SHP77 treated with DMSO at 0.1 percent for 48 hours (cell line): Measurements from ENCODE around the gene LSAMP.

Experiments used
- DNase-seq: peaks from one replicate; lab custom pipeline; 2025; lab: John Stamatoyannopoulos, UW

Gene LSAMP

DNA sequence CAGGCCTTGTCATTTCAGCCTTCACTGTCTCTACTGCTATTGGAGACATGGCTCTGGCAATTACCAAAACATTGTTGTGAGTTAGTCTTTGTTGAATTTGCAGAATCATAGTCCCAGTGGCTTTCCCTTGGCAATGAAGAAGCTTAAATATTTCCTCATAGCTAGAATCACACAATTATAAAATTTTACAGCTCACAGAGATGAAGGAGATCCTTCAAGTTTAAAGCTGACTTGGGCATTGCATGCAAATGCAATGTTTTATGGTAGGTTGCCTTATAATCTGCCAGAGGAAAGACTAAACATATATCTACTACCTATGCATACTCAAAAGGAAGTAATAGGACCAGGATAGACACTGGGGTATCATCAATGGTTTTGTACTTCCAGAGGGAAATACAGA is 90.9 kb downstream of the LSAMP start:
- DNase-seq, result no peak

GRCh38 chr3:116350119-116350733 is 95.1 kb downstream of the LSAMP start:
- DNase-seq, result no peak

DNA sequence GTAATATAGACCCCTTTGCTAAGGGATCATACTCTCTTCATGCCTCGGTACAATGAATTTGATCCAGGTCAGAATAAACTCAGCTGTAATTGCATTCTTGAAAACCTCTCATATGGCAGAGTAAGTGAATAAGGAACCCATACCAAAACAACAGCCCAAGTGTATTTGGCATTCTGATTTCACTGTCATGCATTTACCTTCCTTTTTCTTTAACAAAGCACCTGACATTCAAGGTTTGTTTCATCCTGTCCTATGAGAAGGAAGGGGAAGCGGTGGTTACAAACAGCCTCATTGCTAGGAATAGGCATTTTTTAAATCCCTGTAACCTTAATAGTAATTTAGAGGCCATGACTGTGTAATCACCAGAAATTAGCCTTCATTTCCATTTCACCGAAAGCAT is 97.1 kb downstream of the LSAMP start:
- no peak for DNase-seq

DNA sequence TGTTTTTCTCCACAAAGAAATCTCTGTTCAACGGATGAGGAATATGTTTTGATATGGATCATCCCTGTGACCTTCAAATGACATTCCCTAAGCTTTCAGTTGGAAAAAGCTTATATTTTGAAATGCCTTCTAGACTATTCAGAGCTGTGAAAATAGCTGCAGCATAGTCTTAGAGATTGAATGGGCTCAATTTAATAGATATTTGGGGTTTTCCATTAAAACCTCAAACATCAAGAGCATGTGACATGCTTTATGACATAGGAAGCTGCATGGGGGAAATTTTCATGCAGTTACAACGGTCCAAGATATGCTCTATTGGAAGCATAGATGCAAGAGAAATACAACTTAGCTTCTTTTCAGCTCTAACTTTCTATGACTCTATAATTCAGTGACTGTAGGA is 102.8 kb downstream of the LSAMP start:
- DNase-seq, result no peak

DNA sequence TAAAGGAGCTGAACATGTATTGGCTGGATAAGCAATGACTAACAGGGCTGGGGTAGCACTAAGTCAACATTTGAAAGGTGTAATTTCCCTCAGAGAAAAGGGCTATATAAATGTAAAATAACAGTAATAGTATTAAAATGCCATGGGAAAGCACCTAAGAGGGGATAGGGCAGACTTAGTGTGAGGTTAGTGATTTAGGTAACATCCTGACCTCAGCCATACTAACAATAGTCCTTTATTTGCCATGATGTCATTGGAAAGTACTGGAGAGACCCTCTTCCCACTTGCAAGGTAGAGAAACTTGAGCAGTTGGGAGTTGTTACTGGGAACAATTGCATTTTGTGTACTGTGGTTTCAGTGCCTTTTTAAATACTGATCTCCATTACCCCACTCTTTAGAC is 103.4 kb downstream of the LSAMP start:
- no peak for DNase-seq

GRCh38 chr3:116341381-116341780 is 103.9 kb downstream of the LSAMP start:
- DNase-seq, result no peak

DNA sequence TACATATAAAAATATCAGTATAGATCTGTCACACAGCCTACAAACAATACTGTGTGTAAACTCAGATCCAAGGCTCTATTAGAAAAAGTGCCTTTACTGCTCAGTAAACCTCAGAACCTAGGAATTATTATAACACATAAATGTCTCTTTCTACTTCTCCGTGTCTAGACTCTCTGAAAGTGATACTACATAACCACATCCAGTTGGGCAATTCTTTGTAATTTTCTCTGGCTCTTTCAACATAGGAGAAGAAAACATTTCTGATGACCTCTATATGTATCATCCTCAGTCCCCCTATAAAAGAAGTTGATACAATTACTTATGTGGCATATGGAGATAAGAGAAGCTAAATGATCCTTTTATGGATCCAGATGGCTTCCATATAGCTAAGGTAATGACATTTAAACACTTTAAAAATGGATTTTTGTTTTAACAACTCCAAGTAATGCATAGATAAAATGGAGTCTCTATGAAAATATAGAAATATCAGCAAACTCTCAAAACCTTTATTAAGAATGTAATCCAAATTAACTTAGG is 104.5 kb downstream of the LSAMP start:
- no peak for DNase-seq

DNA sequence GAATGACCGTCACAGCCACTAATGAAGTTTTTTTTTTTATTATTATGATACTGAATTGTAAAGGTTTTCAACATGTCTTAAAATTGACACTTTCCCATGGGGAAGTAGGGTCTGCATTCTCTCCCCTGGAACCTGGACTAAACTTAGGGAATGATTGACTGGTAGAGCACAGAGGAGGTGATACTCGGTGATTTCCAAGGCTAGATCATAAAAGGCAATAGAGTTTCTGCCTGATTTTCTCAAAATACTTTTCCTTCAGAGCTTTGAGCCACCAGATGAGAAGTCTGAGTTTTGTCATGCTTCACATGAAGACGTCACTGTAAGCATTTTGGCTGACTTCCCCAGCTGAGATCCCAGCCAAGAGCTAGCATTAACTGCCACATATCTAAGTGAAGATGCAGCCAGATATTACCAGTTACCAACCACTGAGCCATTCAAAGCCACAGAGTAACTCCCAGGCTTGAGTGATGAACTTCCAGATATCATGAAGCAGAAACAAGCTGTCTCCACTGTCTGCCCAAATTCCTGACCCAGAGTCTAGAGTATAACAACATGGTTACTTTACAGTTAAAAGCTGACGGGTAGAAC is 105.8 kb downstream of the LSAMP start:
- DNase-seq, result no peak

DNA sequence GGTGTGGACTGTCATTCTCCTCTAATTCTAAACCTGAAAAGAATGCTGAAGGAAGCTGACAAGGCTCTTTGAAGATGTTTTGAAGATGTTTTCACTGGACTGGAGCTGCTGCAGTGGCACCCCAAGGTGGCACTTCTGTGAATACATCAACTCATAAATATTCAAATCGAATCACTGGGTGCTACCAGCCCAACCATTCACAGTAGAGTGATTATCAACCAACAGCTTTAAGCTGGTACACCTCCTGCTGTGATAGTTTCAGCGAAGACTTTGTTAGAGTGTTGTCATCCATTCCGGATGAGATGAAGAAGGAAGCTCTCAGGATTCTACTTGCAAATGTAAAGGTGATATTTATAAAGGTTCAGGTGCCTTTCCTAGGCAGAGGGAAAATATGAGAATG is 106.6 kb downstream of the LSAMP start:
- DNase-seq, result no peak

GRCh38 chr3:116337229-116337628 is 108.1 kb downstream of the LSAMP start:
- no peak for DNase-seq

GRCh38 chr3:116331380-116331779 is 113.9 kb downstream of the LSAMP start:
- no peak for DNase-seq

DNA sequence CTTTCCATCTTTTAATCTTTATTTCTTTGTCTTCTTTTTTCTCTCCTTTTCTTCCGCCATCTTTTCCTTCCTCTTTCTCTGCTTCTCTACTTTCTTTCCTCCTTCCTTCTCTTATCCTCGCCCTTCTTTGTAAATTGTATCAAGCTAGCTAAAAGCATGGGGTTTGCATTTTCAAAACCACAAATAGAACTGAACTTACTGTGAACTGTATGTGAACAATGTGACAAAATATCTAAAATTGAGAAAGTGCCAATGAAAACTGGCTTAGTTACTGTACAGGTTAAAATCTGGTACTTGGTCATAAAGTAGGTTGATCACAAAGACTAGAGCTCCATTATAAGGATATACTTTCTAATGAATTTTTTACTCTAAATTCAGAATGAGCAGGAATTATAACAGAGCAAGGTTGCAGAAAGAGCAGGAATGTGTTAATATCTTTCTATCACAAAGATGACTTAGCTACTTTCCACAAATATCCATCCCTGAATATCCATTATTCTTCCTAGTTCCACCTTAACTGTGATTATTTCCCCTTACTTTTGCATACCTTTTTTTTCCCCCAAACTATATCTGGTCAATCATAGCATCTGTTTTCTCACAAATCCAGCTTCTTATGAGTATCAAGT is 122.4 kb downstream of the LSAMP start:
- DNase-seq, result no peak

- no peak for DNase-seq
Measured at GRCh38 chr3:116318370-116318769, 126.9 kb downstream of the LSAMP start.

GRCh38 chr3:116316771-116317170 is 128.5 kb downstream of the LSAMP start:
- no peak for DNase-seq

GRCh38 chr3:116314476-116314875 is 130.8 kb downstream of the LSAMP start:
- no peak for DNase-seq

DNA sequence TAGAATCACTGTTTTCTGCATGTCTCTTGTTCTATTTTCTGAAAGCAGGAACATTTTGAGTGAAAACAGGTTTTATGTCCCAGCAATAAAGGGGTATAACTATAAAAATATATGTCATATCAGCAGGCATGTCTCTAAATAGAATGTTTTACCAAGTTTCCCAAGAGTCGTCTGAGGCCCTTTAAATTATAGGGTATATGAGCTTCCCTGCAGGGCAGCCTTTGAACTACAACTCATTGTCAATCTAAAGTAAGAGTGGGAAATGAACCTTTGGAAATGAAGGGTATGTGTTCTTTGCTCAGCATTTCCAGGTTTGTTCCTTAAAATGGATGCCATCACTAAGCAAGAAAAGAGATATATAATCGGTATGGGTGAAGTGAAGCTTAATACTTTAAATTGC is 138.6 kb downstream of the LSAMP start:
- no peak for DNase-seq

GRCh38 chr3:116306149-116306548 is 139.1 kb downstream of the LSAMP start:
- DNase-seq, result no peak

DNA sequence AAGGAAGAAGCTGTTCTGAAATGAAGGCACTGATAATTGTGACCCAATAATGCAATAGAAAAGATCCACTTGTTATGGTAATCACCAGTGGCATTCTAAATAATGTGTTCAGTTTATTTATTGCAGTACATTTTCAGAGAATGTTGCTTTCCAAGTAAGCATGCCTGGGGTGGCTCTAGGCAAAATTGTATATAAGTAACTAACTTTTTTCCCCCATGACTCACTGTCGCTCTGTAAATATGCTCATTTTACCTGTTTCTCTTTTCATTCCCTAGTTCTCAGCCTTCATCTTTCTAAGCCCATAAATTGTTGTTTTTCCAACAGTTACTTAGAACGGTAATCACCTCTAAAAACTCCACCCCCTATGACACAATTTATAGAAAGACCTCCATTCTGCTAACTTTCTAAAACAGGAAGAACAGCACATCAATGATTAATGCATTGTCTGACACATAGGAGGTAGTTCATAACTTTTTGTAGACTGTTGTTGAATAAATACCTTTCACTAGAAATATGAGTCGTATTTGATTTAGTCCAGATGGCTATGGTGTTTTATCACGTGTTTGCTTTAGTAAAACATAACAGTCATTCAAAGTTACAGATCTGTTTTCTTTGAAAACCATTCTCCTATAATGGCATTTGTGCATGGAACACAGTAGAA is 143.1 kb downstream of the LSAMP start:
- no peak for DNase-seq

DNA sequence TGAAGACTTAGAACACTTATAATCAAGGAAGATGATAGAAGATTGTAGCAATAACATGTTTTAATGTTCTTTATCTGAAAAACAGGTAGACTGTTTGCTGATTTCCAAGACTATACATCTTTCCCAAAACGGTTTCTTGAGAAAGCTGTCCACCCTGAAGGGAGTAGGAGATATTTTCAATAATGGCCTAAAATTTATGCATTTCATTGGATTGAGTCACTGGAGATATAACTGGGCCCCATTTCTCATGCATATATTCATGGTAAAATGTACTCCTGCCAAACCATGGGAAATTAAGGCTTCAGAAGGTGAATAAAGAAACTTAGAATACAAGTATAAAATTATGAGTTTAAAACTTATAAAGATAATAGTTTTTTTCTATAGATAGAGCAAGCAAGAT is 143.9 kb downstream of the LSAMP start:
- DNase-seq, result no peak

DNA sequence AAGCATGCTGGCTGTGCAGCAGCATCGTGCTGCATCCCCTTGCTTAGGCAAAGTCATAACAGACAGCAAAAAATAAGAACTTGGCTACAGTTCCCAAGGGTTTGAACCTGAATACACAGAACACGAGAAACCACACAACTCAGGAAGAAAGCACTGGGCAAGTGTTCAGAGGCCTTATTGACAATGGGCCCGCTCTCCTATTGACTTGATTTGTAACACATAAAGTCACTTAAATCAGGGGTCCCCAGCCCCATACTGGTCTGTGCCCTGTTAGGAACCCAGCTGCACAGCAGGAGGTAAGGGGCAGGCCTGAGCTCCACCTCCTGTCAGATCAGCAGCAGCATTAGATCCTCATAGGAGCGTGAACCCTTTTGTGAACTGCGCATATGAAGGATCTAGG is 145.1 kb downstream of the LSAMP start:
- no peak for DNase-seq

DNA sequence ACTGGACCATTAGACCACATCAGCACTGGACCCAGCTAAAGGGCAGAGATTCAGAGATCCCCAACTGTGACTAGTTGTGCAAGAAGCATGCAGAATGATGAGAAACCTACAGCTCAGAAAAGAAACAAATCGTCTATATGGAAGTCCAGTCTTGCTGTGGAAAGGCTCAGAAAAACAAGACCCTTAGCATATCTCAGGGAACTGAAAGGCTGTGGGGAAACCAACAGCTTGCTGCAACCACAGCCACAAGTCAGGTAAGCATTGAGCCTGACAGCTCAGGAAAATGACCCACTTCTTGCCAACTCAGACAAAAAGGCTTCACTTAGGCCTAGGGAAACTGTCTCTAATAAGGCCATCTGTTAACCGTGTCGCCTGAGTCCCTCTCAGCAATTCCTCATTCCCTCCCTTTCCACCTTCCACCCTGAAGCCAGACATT is 145.6 kb downstream of the LSAMP start:
- DNase-seq, result no peak

DNA sequence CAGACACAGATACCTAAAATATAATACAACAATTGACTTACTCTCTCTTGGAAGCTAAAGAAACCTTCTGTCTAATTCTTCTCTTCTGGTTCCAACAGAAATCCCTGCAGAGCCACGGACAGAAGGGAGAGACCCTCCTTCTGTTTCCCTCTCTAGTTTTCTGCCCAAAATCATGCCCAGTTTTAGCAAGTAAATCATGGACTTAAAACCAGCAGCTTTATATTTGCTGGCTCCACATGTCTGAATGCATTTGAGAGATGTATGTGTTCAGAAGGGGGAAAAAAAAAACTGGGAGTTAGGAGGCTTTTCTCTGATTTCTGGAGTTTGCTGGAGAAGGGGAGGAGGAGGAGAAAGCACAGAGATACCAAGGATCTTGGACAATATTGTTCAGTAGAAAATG is 147.1 kb downstream of the LSAMP start:
- DNase-seq, result no peak

- no peak for DNase-seq
Measured at GRCh38 chr3:116291141-116291540, 154.1 kb downstream of the LSAMP start.
